Calu3 (cell line): ENCODE data around the gene RNF115. TPM values are rescaled to one million over a fixed set of nuclear protein-coding genes. Genes with fewer than 3 reads are reported as not detected.

ENCODE experiments used
- BruUV-seq: library from RNA; stranded (reverse); fragments of 400-500 nt; replicated peaks from 2 replicates; lab custom pipeline; 2021; lab: Mats Ljungman, UMichigan
- CTCF ChIA-PET: fragments of 300-600 bp; sonication (Branson Sonifier 250); formaldehyde crosslinking; loops from one replicate; lab custom pipeline; 2022; ENCODE audit warnings: antibody characterized with exemption; lab: Charles Lee
- DNase-seq: peaks from one replicate; pipeline ENCODE4 v3.0.0; 2022
- H3K27ac Mint-ChIP-seq: one replicate; pipeline ENCODE4 v1.8.0; 2022; ENCODE audit warnings: mixed read lengths; ENCODE audit not compliant: unreplicated experiment
- H3K27me3 Mint-ChIP-seq: one replicate; pipeline ENCODE4 v1.8.0; 2022; ENCODE audit warnings: mixed read lengths; ENCODE audit not compliant: unreplicated experiment
- H3K36me3 Mint-ChIP-seq: one replicate; pipeline ENCODE4 v1.8.0; 2022; ENCODE audit warnings: mild to moderate bottlenecking, moderate library complexity, mixed read lengths; ENCODE audit not compliant: insufficient read depth, unreplicated experiment
- H3K4me1 Mint-ChIP-seq: one replicate; pipeline ENCODE4 v1.8.0; 2022; ENCODE audit warnings: mild to moderate bottlenecking, low read depth, mixed read lengths; ENCODE audit not compliant: unreplicated experiment
- H3K4me3 Mint-ChIP-seq: one replicate; pipeline ENCODE4 v1.8.0; 2022; ENCODE audit warnings: mild to moderate bottlenecking, low read depth, moderate library complexity, mixed read lengths; ENCODE audit not compliant: unreplicated experiment
- H3K9me3 Mint-ChIP-seq: one replicate; pipeline ENCODE4 v1.8.0; 2022; ENCODE audit warnings: low read depth, mixed read lengths; ENCODE audit not compliant: unreplicated experiment
- CTCF ChIP-seq: fragments of 200-600 bp; IDR thresholded peaks from one replicate; pipeline ENCODE4 v1.8.0; 2022; ENCODE audit warnings: antibody characterized with exemption; ENCODE audit not compliant: unreplicated experiment
- intact Hi-C: fragments of 100-400 bp; cut with micrococcal nuclease; formaldehyde crosslinking; loops from one replicate; pipeline ENCODE4 v1.10.0; 2022; ENCODE audit not compliant: unreplicated experiment
- total RNA-seq: library from RNA; stranded (reverse); gene quantifications from 2 replicates; pipeline ENCODE4 v1.2.3, GENCODE V29; 2022

Gene RNF115
- total RNA-seq, 1 experiment from 2014 or later, result 9.5 TPM

GRCh38 chr1:145857170-145857569, 33.3 kb upstream of the RNF115 start:
- DNase-seq, result no peak
- BruUV-seq, result no TSS peak
- peaks cover 9% of the 10 kb centered on the region for H3K4me1 Mint-ChIP-seq
- intact Hi-C loops, result no loop called here
- H3K4me3 Mint-ChIP-seq, result no peak overlapping the region
- no peaks in the 10 kb centered on the region for H3K27me3 Mint-ChIP-seq
- no peak for TF ChIP-seq CTCF
- H3K9me3 Mint-ChIP-seq, result no peaks in the 10 kb centered on the region
- H3K27ac Mint-ChIP-seq, result no peak overlapping the region
- peaks cover 28% of the 10 kb centered on the region for H3K36me3 Mint-ChIP-seq
- CTCF ChIA-PET, result interaction anchor here (1.5 to 3.1 kb wide), 3 partner anchors 9 to 35 kb away, joined by 3 to 51 read pairs (median 6); partner anchors contain the start of gene NUDT17

GRCh38 chr1:145855426-145855948, 31.6 kb upstream of the RNF115 start:
- no TSS peak for BruUV-seq
- no peaks in the 10 kb centered on the region for H3K27me3 Mint-ChIP-seq
- H3K9me3 Mint-ChIP-seq, result no peaks in the 10 kb centered on the region
- no peak overlapping the region for H3K4me3 Mint-ChIP-seq
- TF ChIP-seq CTCF, result no peak
- peaks cover 35% of the 10 kb centered on the region for H3K36me3 Mint-ChIP-seq
- CTCF ChIA-PET, result interaction anchor here (0.7 kb wide), 1 partner anchor 80 kb away, joined by 5 read pairs; no protein-coding TSS in a partner anchor
- no peak overlapping the region for H3K27ac Mint-ChIP-seq
- peaks cover 9% of the 10 kb centered on the region for H3K4me1 Mint-ChIP-seq
- no peak for DNase-seq
- intact Hi-C loops, result no loop called here

- DNase-seq, result no peak
- Mint-ChIP-seq H3K27ac (no peak overlapping the region), H3K27me3 (no peaks in the 10 kb centered on the region), H3K36me3 (peaks cover 14% of the 10 kb centered on the region), H3K9me3 (no peaks in the 10 kb centered on the region), H3K4me3 (no peak overlapping the region), H3K4me1 (peaks cover 10% of the 10 kb centered on the region)
- intact Hi-C loops, result no loop called here
- TF ChIP-seq CTCF, result peak; percentile 62
- no TSS peak for BruUV-seq
- CTCF ChIA-PET, result interaction anchor here (1.5 to 3.1 kb wide), 2 partner anchors 10 to 78 kb away, joined by 3 to 11 read pairs; partner anchors contain the start of genes PIAS3 and RBM8A
Measured at GRCh38 chr1:145849356-145850160, 25.7 kb upstream of the RNF115 start.

GRCh38 chr1:145847827-145848226, 23.9 kb upstream of the RNF115 start:
- H3K27ac Mint-ChIP-seq, result no peak overlapping the region
- no peak overlapping the region for H3K4me3 Mint-ChIP-seq
- DNase-seq, result no peak
- no peaks in the 10 kb centered on the region for H3K27me3 Mint-ChIP-seq
- H3K36me3 Mint-ChIP-seq, result peaks cover 9% of the 10 kb centered on the region
- BruUV-seq, result no TSS peak
- intact Hi-C loops, result no loop called here
- H3K4me1 Mint-ChIP-seq, result peaks cover 10% of the 10 kb centered on the region
- CTCF ChIA-PET, result interaction anchor here (1.4 to 3.1 kb wide), 4 partner anchors 9 to 44 kb away, joined by 5 to 11 read pairs (median 6); partner anchors contain the start of gene PIAS3
- H3K9me3 Mint-ChIP-seq, result no peaks in the 10 kb centered on the region
- no peak for TF ChIP-seq CTCF
